GM21825 (cell line): ENCODE data around the gene CRX.
"Not testable (repeated sequence)": the region's sequence is repeated elsewhere in the genome, so short reads cannot be mapped to it uniquely, and the experiment has no call there.

Experiments
- ATAC-seq: cut with Tn5 transposase; IDR thresholded peaks from one replicate; pipeline ENCODE4 v1.9.1; 2021; ENCODE audit warnings: mild to moderate bottlenecking, moderate library complexity; ENCODE audit not compliant: unreplicated experiment

CRX gene

DNA sequence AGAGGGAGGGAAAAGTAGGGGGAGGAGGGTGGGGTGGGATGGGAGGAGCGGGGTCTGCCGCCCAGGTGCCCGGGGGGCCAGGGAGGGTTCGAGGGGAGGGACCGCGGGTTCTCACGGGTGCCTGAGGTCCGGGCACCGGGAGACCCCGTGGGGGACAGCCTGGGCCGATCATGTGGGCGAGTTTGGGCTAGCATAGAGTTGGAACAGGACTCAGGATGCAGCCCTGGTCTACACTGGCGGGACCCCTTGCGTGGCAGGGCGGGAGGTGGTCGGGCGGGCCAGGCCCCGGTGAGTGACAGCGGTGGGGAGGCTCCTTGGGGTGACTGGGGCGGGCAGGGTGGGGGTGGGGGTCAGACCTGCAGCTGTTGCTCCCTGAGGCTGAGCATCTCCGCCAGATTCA is 18.6 kb upstream of the CRX start:
- not testable (repeated sequence) for ATAC-seq

DNA sequence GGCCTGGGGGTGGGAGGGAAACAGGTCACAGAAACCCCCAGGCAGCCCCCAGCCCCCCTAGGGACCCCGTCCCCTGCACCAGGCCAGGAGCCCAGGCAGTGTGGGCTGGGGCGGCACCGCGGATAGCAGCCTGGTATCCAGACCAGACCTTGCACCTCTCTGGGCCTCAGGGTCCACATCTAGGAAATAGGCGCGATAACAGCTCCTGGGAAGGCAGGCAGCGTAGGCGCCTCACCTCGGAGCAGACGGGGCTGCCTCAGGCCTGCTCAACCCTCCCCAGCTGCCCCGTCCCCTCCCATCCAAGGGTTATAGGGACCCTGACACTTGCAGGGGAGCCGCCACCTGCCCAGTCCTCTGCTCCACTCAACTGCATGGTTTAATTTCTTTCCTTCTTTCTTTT is 18.1 kb upstream of the CRX start:
- ATAC-seq, result not testable (repeated sequence)

DNA sequence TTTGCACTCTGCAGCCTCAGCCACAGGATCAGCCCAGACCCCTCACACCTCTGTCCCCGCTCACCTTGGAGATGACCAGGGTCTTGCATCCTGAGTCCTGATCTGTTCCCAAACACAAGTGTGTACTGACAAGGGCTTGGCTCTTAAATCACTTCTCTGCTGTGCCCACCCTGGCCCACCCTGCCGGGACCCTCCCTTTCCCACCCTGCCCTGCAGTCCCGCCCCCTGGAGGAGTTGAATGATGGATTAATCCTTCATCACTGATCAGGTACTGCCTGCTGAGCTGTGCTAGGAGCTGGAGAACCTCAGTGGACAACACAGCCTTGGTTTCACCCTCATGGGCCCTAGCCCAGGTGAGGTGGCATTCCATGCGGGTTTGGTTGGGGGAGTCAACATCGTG is 17.3 kb upstream of the CRX start, which contains the start of gene TPRX1:
Gene TPRX1, minus strand, starts transcription at position 101 of the 400 bp plus-strand sequence. Its CDS starts 12 bp downstream, at position 89.
- not testable (repeated sequence) for ATAC-seq

DNA sequence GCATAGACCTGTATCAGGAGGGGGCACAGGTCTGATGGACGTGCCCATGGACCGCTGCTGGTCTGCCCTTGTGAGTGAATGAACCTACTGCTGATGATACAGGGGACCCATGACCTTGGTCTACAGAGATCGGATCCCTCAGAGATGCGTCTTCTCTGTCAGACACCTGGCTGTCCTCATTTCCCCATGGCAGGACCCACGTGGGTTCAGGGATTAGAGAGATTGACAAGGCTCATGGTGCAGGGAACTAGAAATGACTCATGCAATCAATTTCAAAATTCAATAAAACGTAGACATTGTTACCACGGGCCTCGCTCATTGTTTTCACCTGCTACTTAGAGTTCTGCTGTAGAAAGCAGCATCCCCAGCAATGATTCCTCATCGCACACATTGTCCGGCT is 16.4 kb upstream of the CRX start:
- no peak for ATAC-seq

DNA sequence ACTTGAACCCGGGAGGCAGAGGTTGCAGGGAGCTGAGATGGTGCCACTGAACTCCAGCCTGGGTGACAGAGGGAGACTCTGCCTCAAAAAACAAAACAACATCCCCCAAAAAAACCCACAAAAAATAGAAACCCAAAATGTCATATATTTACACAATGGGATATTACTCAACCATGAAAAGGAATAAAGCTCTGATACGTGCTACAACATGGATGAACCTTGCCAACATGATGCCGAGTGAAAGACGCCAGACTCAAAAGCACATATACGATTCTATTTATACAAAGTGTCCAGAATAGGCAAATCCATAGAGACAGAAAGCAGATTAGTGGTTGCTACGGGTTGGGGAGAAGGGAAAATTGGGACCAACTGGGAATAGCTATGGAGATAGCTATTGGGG is 15.3 kb upstream of the CRX start:
- no peak for ATAC-seq

DNA sequence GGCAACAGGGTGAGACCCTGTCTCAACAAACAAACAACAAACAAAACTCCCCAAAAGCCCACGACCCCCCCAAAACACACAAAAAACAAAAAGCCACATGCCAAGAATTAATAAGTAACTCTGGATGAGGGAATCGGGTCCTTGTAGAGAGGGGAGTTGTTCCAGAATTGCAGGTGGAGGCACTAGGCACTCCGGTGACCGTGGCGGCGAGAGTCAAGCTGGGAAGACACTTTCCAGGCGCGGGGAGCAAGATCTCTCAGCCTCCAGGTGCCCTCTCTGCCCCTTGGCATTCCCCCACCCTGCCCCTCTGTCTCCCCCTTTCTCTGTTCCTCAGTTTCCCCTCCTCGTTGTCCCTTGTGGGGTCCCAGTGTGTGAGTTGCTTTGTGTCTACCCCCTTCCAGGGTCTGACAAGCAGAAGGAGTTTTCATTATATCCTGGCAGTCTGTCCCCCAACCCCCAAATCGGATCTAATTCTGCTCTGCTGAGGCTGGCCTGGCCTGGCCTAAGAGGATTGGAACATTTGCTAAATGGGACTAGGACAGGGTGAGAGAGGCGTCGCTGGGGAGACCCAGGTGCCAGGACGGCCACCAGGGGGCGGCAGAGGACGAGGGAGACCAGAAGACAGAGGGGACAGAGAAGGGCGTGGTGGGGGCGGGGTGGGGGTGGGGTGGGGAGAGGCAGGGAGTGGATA is 8.3 kb upstream of the CRX start:
- ATAC-seq, result no peak

DNA sequence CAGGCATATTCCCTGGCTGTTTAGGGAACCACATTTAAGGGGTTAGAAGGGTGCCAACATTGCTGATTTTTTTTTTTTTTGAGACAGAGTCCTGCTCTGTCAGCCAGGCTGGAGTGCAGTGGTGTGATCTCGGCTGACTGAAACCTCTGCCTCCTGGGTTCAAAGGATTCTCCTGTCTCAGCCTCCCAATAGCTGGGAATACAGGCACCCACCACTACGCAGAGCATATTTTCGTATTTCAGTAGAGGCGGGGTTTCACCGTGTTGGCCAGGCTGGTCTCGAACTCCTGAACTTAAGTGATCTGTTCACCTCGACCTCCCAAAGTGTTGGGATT is 7.8 kb upstream of the CRX start:
- no peak for ATAC-seq

DNA sequence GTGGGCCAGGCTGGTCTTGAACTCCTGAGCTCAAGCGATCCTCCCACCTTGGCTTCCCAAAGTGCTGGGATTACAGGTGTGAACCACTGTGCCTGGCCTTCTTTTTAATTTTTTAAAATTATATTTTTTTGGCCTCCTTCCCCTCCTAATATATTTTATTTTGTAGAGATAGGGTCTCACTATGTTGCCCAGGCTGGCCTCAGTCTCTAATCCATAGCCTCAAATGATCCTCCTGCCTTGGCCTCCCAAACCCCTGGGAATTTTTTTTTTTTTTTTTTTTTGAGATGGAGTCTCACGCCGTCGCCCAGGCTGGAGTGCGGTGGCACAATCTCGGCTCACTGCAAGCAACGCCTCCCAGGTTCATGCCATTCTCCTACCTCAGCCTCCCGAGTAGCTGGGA is 5.5 kb upstream of the CRX start:
- not testable (repeated sequence) for ATAC-seq

DNA sequence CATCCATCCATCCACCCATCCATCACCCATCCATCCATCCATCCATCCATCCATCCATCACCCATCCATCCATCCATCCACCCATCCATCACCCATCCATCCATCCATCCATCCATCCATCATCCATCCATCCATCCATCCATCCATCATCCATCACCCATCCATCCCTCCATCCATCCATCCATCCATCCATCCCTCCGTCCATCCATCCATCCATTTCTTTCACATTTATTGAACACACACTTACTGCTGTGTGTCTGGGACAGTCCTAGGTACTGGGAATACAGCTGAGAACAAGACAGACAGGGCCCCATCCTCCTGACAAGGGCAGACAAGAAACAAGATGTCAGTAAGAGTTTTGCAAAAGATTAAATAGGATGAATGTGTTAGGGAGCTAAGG is 3.5 kb upstream of the CRX start:
- not testable (repeated sequence) for ATAC-seq

DNA sequence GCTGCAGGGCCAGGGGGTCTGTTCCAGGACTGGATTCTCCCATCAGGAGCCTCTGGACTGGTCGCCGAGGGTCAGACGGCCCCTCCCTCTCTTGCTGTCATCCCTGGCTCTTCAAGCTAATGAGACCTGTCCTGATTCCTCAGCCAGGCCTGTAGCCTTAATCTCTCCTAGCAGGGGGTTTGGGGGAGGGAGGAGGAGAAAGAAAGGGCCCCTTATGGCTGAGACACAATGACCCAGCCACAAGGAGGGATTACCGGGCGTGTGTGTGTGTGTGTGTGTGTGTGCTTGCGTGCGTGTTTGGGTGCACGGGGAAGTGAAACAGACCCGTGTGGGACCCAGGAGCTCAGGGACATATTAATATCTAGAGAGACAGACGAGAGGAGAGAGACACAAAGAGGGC is 1.9 kb upstream of the CRX start:
- no peak for ATAC-seq

DNA sequence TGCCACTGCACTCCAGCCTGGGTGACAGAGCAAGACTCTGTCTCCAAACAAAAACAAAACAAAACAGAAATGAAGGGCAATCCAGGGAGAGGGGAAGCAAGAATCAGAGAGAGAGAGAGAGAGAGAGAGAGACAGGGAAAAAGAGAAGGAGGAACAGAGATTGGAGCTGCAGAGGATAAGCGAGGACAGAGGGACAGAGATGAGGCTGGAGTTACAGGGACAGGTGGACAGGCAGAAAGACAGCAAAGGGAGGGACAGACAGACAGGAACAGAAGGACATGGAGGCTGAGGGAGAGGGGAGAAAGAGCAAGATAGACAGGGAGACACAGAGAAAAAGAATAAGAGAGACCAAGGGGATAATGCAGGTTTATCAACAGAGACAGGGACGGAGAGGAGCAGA is 1.3 kb upstream of the CRX start:
- no peak for ATAC-seq

DNA sequence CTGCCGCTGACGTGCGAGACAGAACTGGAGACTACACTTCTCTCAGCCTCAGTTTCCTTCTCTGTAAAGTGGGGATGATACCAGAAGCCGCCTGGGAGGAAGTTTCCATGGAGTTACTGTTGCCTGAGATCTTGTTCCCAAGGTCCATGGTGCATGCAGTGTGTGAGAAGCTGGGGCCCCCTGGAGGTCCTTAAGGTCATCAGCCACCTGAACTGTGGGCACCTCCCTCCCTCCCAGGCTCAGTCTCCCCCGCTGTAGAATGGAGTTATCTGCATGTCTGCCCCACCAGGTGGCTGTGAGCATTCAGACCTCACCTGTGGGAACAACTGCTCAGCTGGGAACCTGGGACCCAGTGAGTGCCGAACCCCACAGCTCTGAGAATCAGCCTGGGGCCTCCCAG is 2.7 kb downstream of the CRX start:
- ATAC-seq, result no peak

DNA sequence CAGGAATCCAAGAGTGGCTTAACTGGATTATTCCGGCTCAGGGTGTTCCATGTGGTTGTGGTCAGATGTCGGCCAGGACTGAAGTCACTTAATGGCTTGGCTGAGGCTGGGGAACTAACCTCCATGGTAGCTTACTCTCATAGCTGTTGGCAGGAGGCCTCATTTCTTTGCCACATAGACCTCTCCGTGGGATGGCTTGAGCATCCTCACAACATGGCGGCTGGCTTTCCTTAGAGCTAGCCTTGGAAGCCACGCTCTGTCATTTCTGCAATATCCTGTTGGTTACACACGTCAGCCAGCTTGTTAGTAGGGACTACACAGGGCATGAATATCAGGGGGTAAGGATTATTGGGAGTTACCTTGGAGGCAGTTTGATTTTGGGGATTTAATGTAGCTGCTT is 5.1 kb downstream of the CRX start:
- ATAC-seq, result no peak

DNA sequence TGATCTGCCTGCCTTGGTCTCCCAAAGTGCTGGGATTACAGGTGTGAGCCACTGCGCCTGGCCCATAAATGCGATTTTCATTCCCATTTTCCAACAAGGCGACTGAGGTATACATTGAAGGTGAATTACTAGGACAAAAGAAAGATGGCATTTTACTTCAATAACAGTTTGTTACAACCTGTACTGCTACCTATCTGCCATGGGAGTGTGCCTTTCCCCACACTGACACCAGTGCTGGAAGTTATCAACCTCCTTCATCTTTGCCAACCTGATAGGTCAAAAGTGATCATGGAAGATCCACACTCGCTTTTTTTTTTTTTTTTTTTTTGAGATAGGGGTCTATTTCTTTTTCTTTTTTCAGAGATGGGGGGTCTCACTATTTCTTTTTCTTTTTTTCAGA is 11.0 kb downstream of the CRX start:
- no peak for ATAC-seq

DNA sequence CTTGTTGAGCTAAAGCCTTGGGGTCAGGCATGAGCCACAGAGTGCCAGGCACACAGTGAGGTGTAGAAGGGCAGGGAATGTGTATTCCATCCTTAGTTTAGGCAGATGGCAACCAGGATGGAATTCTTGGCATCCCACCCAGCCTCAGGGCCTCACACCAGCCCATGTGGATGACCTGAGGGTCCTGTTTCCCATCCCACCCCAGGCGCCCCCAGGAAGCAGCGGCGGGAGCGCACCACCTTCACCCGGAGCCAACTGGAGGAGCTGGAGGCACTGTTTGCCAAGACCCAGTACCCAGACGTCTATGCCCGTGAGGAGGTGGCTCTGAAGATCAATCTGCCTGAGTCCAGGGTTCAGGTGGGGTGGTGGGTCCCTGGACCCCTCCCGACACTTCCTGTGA is 14.3 kb downstream of the CRX start:
- ATAC-seq, result no peak

DNA sequence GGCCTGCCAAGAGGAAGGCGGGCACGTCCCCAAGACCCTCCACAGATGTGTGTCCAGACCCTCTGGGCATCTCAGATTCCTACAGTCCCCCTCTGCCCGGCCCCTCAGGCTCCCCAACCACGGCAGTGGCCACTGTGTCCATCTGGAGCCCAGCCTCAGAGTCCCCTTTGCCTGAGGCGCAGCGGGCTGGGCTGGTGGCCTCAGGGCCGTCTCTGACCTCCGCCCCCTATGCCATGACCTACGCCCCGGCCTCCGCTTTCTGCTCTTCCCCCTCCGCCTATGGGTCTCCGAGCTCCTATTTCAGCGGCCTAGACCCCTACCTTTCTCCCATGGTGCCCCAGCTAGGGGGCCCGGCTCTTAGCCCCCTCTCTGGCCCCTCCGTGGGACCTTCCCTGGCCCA is 17.7 kb downstream of the CRX start:
- ATAC-seq, result no peak

DNA sequence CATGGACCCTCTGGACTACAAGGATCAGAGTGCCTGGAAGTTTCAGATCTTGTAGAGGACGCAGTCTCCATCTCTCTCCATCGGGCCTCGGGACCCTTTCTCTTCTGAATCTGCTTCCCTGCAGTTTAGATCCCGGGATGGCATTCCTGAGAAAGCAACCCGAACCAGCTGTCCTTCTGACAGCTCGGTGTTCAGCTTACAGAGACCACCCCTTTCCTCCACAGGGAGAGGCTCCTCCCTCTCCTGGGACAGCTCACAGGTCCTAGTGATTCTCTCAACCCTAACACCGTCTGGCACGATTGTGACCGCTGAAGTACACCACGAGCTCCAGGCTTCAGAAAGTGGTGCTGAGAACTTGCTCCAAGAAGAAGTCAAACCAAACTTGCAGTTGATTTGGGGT is 18.2 kb downstream of the CRX start:
- ATAC-seq, result no peak

DNA sequence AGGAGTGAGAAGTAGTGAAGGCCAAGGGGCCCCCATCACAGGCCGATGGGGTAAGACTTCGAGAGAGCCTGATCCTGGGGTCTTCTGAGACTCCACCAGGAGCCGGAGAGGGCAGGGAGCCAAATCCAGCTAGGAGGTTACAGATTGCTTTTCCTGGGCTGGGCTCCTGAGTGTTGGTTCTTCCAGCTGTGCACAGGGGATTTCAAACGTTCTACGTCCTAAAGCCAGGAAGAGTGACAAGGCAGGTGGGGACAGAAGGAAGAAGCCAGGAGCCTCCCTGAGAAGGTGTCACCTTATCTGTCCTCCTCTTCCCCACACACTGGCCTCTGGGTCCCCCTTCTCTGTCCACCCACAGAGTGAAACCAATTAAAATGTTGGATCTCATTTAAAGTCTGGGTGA is 21.2 kb downstream of the CRX start:
- no peak for ATAC-seq

DNA sequence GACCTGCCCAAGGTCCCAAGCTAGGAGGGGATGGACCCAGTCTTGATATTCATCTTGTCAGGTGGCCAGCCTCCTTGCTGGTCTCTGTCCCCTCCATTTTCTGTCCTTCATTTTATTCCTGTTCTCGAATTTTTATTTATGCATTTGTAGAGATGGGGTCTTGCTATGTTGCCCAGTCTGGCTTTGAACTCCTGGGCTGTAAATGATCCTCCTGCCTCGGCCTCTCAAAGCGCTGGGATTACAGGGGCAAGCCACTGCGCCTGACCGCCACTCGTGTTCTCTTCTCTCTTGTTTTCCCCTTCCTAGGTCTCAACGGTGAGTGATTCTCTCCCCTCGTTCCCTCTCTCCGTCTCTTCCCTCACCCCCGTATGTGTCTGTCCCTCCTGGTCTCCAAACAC is 26.7 kb downstream of the CRX start:
- no peak for ATAC-seq

DNA sequence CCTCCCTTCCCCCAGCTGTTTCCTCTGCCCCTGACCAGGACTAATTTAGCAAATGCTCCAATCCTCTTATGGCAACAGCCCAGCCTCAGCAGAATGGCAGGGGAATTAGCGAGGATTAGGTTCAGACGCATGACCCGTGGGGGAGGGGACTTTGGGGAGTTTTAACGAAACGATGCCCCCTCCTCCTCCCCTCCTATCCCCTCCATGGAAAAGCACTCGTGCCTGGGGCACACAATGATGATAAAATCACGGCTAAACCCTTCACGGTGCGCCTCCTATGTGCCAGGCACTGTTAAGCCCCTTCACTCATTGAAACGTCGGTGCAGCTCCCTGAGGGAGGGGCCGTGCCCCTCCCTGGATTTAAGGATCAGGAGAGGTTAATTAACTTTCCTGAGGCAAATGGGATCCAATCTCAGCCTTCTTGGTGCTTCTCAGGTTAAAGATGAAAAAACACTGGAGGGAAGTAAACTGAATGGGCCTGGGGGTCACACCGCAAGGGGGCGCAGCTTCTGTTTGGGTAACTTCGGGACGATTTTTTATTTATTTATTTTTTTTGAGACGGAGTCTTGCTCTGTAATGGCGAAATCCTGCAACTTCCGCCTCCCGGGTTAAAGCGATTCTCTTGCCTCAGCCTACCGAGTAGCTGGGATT is 27.2 kb downstream of the CRX start:
- ATAC-seq, result no peak

DNA sequence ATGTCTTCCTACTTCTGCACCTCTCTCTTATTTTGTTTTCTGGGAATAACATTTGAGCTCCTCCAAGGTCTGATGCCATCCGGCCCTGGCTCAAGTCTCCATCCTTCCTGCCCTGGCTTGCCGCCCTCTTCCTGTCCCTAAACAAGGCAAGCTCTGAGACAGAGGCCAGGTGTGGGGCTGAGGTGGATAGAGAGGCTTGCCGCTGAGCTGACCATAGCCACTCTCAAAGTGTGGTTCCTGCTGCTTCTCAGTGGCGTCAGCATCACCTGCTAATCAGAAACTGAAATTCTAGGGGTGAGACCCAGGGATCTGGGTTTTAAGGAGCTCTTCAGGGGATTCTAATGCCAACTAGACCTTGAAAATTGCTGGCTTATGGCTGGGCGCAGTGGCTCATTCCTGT is 31.3 kb downstream of the CRX start:
- no peak for ATAC-seq

DNA sequence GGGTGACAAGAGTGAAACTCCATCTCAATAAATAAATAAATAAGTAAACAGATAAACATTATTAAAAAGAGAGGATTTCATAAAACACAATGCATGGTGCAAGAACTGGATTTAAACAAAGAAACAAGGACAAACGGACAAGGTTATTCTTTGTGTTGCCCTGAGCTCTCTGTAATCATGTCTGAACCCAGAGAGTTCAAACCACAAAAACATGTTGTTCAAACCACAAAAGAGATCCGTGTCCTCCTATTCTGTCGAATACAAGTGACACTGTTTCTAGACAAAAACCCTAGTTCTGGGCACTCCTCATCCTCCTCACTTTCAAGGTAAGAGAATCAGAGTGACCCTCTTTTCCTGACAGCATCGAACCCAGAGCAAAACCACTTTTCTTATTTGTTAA is 32.7 kb downstream of the CRX start:
- no peak for ATAC-seq

DNA sequence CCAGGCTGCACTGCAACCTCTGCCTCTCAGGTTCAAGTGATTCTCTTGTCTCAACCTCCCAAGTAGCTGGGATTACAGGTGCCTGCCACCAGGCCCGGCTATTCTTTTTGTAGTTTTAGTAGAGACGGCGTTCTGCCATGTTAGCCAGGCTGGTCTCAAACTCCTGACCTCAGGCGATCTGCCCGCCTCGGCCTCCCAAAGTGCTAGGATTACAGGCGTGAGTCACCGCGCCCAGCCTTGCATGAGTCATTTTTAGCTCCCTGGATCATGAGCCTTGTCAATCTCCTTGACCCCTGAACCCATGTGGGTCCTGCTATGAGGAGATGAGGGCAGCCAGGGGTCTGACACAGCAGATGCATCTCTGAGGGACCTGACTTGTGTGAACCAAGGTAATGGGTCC is 36.5 kb downstream of the CRX start:
- ATAC-seq, result not testable (repeated sequence)
